Naive B cell (primary cell): Measurements from ENCODE around the gene SLC6A20. TPM values are rescaled to one million over a fixed set of nuclear protein-coding genes. Genes with fewer than 3 reads are reported as not detected.

Experiments
- ATAC-seq, 2 donors: fragments of 150-1000 bp; cut with Tn5 transposase; 2 replicates each; pipeline ENCODE4 v1.10.0; 2021; ENCODE audit warnings: low read depth in 2 of 2, mild to moderate bottlenecking in 2 of 2, moderate library complexity in 2 of 2
- DNase-seq: peaks from one replicate; pipeline ENCODE4 v3.0.0; 2022
- H3K27ac Mint-ChIP-seq, 6 donors: one replicate each; pipeline ENCODE4 v1.8.0; 2020 to 2022; ENCODE audit warnings: mild to moderate bottlenecking in 6 of 6, mixed read lengths in 6 of 6, moderate library complexity in 5 of 6, inconsistent platforms in 2 of 6
- H3K27me3 Mint-ChIP-seq, 3 donors: one replicate each; pipeline ENCODE4 v1.8.0; 2021 to 2022; ENCODE audit warnings: mixed read lengths in 3 of 3, mild to moderate bottlenecking in 1 of 3
- H3K36me3 Mint-ChIP-seq, 2 donors: one replicate each; pipeline ENCODE4 v1.8.0; 2020 to 2022; ENCODE audit warnings: mixed read lengths in 2 of 2, inconsistent platforms in 1 of 2, mild to moderate bottlenecking in 1 of 2
- H3K4me1 Mint-ChIP-seq, 3 donors: one replicate each; pipeline ENCODE4 v1.8.0; 2020 to 2022; ENCODE audit warnings: mixed read lengths in 3 of 3, inconsistent platforms in 1 of 3, mild to moderate bottlenecking in 1 of 3, moderate library complexity in 1 of 3
- H3K4me3 Mint-ChIP-seq, 8 donors: one replicate each; pipeline ENCODE4 v1.8.0; 2020 to 2022; ENCODE audit warnings: mild to moderate bottlenecking in 8 of 8, mixed read lengths in 8 of 8, moderate library complexity in 8 of 8, inconsistent platforms in 2 of 8
- H3K9me3 Mint-ChIP-seq, 7 donors: one replicate each; pipeline ENCODE4 v1.8.0; 2020 to 2022; ENCODE audit warnings: mixed read lengths in 7 of 7, mild to moderate bottlenecking in 5 of 7, inconsistent platforms in 2 of 7, moderate library complexity in 1 of 7
- polyA plus RNA-seq, 6 donors: library from polyadenylated mRNA; unstranded; fragments of 300-500 nt; fragmentation: Illumina TruSeq; gene quantifications; one replicate each; pipeline ENCODE4 v1.2.3, GENCODE V29; 2021; ENCODE audit warnings: low read depth in 6 of 6

The SLC6A20 gene
- polyA plus RNA-seq, 6 donors from 2014 or later = 0.93 TPM; not detected in 5

- ATAC-seq = no peak
- DNase-seq = no peak
- peaks cover 27 to 31% of the 10 kb centered on the region in 2 donors for H3K36me3 Mint-ChIP-seq
- peak overlapping the region; percentile 78 to 97 (median 94) for H3K27ac Mint-ChIP-seq
- no peaks in the 10 kb centered on the region for H3K9me3 Mint-ChIP-seq
- peak overlapping the region in 4 of 8 donors; percentile 62 to 79 (median 64) for H3K4me3 Mint-ChIP-seq
- H3K4me1 Mint-ChIP-seq = peaks cover 22 to 30% (median 28%) of the 10 kb centered on the region in 3 donors
- H3K27me3 Mint-ChIP-seq = no peaks in the 10 kb centered on the region
Measured at GRCh38 chr3:45741247-45741646, 55.1 kb downstream of the SLC6A20 start.

GRCh38 chr3:45739991-45740390, 56.3 kb downstream of the SLC6A20 start:
- Mint-ChIP-seq H3K9me3 (no peaks in the 10 kb centered on the region), H3K4me3 (no peak overlapping the region), H3K4me1 (peaks cover 22 to 30% (median 28%) of the 10 kb centered on the region in 3 donors), H3K36me3 (peaks cover 35 to 36% of the 10 kb centered on the region in 2 donors), H3K27me3 (no peaks in the 10 kb centered on the region), H3K27ac (peak overlapping the region in 5 of 6 donors; percentile 7 to 93 (median 72))
- ATAC-seq (no peak), DNase-seq (no peak)

GRCh38 chr3:45737234-45737633, 59.1 kb downstream of the SLC6A20 start:
- Mint-ChIP-seq H3K4me1 (peaks cover 20 to 26% (median 25%) of the 10 kb centered on the region in 3 donors), H3K36me3 (peaks cover 39 to 49% of the 10 kb centered on the region in 2 donors), H3K27ac (peak overlapping the region in 4 of 6 donors; percentile 1 to 71 (median 50)), H3K9me3 (no peaks in the 10 kb centered on the region), H3K4me3 (no peak overlapping the region), H3K27me3 (no peaks in the 10 kb centered on the region)
- DNase-seq (no peak), ATAC-seq (no peak)

GRCh38 chr3:45736707-45737106, 59.6 kb downstream of the SLC6A20 start:
- DNase-seq (no peak), ATAC-seq (no peak)
- H3K27me3 Mint-ChIP-seq = no peaks in the 10 kb centered on the region
- H3K4me3 Mint-ChIP-seq = no peak overlapping the region
- H3K36me3 Mint-ChIP-seq = peaks cover 44 to 54% of the 10 kb centered on the region in 2 donors
- peaks cover 15 to 21% (median 20%) of the 10 kb centered on the region in 3 donors for H3K4me1 Mint-ChIP-seq
- peak overlapping the region in 4 of 6 donors; percentile 1 to 71 (median 32) for H3K27ac Mint-ChIP-seq
- no peaks in the 10 kb centered on the region for H3K9me3 Mint-ChIP-seq

GRCh38 chr3:45730409-45731154, 65.8 kb downstream of the SLC6A20 start:
- ATAC-seq (peak; percentile 88 to 99), DNase-seq (peak; percentile 19)
- Mint-ChIP-seq H3K4me1 (peaks cover 13 to 21% (median 16%) of the 10 kb centered on the region in 3 donors), H3K27me3 (no peaks in the 10 kb centered on the region), H3K27ac (peak overlapping the region in 5 of 6 donors; percentile 56 to 79 (median 65)), H3K36me3 (peaks cover 33 to 44% of the 10 kb centered on the region in 2 donors), H3K4me3 (peak overlapping the region in 3 of 8 donors; percentile 3 to 74 (median 4)), H3K9me3 (no peaks in the 10 kb centered on the region)

- H3K4me3 Mint-ChIP-seq = no peak overlapping the region
- DNase-seq (no peak), ATAC-seq (no peak)
- no peaks in the 10 kb centered on the region for H3K9me3 Mint-ChIP-seq
- H3K27me3 Mint-ChIP-seq = no peaks in the 10 kb centered on the region
- peaks cover 32 to 44% of the 10 kb centered on the region in 2 donors for H3K36me3 Mint-ChIP-seq
- H3K4me1 Mint-ChIP-seq = peaks cover 13 to 22% (median 16%) of the 10 kb centered on the region in 3 donors
- H3K27ac Mint-ChIP-seq = peak overlapping the region in 4 of 6 donors; percentile 20 to 87 (median 60)
Measured at GRCh38 chr3:45729614-45730013, 66.7 kb downstream of the SLC6A20 start.

GRCh38 chr3:45724911-45725310, 71.4 kb downstream of the SLC6A20 start:
- no peak for ATAC-seq
- no peak for DNase-seq
- H3K36me3 Mint-ChIP-seq = peaks cover 39 to 48% of the 10 kb centered on the region in 2 donors
- H3K4me1 Mint-ChIP-seq = peaks cover 4 to 17% (median 10%) of the 10 kb centered on the region in 3 donors
- no peak overlapping the region for H3K4me3 Mint-ChIP-seq
- H3K9me3 Mint-ChIP-seq = no peaks in the 10 kb centered on the region
- no peaks in the 10 kb centered on the region for H3K27me3 Mint-ChIP-seq
- H3K27ac Mint-ChIP-seq = peak overlapping the region in 1 of 6 donors; percentile 47

GRCh38 chr3:45719655-45720487, 76.5 kb downstream of the SLC6A20 start:
- DNase-seq = no peak
- H3K4me1 Mint-ChIP-seq = no peaks in the 10 kb centered on the region
- H3K36me3 Mint-ChIP-seq = peaks cover 19 to 39% of the 10 kb centered on the region in 2 donors
- no peaks in the 10 kb centered on the region for H3K27me3 Mint-ChIP-seq
- no peaks in the 10 kb centered on the region for H3K9me3 Mint-ChIP-seq
- ATAC-seq = no peak
- peak overlapping the region in 2 of 6 donors; percentile 54 to 57 for H3K27ac Mint-ChIP-seq
- H3K4me3 Mint-ChIP-seq = no peak overlapping the region

GRCh38 chr3:45716790-45717336, 79.5 kb downstream of the SLC6A20 start:
- Mint-ChIP-seq H3K4me1 (no peaks in the 10 kb centered on the region), H3K27me3 (no peaks in the 10 kb centered on the region), H3K4me3 (no peak overlapping the region), H3K27ac (no peak overlapping the region), H3K36me3 (peaks cover 7 to 27% of the 10 kb centered on the region in 2 donors), H3K9me3 (no peaks in the 10 kb centered on the region)
- no peak for ATAC-seq
- DNase-seq = no peak

GRCh38 chr3:45715945-45716344, 80.4 kb downstream of the SLC6A20 start:
- no peak overlapping the region for H3K4me3 Mint-ChIP-seq
- H3K27me3 Mint-ChIP-seq = no peaks in the 10 kb centered on the region
- ATAC-seq (no peak), DNase-seq (no peak)
- H3K27ac Mint-ChIP-seq = no peak overlapping the region
- H3K9me3 Mint-ChIP-seq = no peaks in the 10 kb centered on the region
- peaks cover 0 to under 1% (median 0%) of the 10 kb centered on the region in 3 donors for H3K4me1 Mint-ChIP-seq
- peaks cover 7 to 30% of the 10 kb centered on the region in 2 donors for H3K36me3 Mint-ChIP-seq

- no peak for ATAC-seq
- H3K27me3 Mint-ChIP-seq = no peaks in the 10 kb centered on the region
- H3K4me1 Mint-ChIP-seq = peaks cover 0 to 5% (median 0%) of the 10 kb centered on the region in 3 donors
- H3K36me3 Mint-ChIP-seq = peaks cover under 1 to 36% of the 10 kb centered on the region in 2 donors
- no peak for DNase-seq
- no peaks in the 10 kb centered on the region for H3K9me3 Mint-ChIP-seq
- H3K27ac Mint-ChIP-seq = peak overlapping the region in 1 of 6 donors; percentile 54
- peak overlapping the region in 1 of 8 donors; percentile 14 for H3K4me3 Mint-ChIP-seq
Measured at GRCh38 chr3:45712434-45713110, 83.8 kb downstream of the SLC6A20 start.

- H3K4me3 Mint-ChIP-seq = no peak overlapping the region
- ATAC-seq (no peak), DNase-seq (no peak)
- peak overlapping the region in 1 of 6 donors; percentile 51 for H3K27ac Mint-ChIP-seq
- H3K4me1 Mint-ChIP-seq = peaks cover 0 to 7% (median 0%) of the 10 kb centered on the region in 3 donors
- no peaks in the 10 kb centered on the region for H3K9me3 Mint-ChIP-seq
- H3K36me3 Mint-ChIP-seq = peaks cover 6 to 38% of the 10 kb centered on the region in 2 donors
- no peaks in the 10 kb centered on the region for H3K27me3 Mint-ChIP-seq
Measured at GRCh38 chr3:45711931-45712330, 84.4 kb downstream of the SLC6A20 start.
